H9 (cell line): ENCODE data around the gene TMEM140. TPM values are rescaled to one million over a fixed set of nuclear protein-coding genes. Genes with fewer than 3 reads are reported as not detected.

Experiments used
- DNase-seq: peaks from one replicate; pipeline ENCODE4 v3.0.0-alpha.2; 2017
- H2AFZ ChIP-seq: one replicate; pipeline ENCODE4 v1.6.1; 2013; ENCODE audit warnings: mild to moderate bottlenecking, low read length, control low read depth, moderate library complexity
- H2AK5ac ChIP-seq: 2 replicates; pipeline ENCODE4 v1.6.1; 2013; ENCODE audit warnings: low read length, control low read depth, mixed read lengths; ENCODE audit not compliant: insufficient read length
- H2BK120ac ChIP-seq: one replicate; pipeline ENCODE4 v1.6.1; 2013; ENCODE audit warnings: low read depth, mild to moderate bottlenecking, low read length, control low read depth, inconsistent platforms; ENCODE audit not compliant: poor library complexity, severe bottlenecking
- H2BK12ac ChIP-seq: 2 replicates; pipeline ENCODE4 v1.6.1; 2013; ENCODE audit warnings: low read length, control low read depth, mixed read lengths, low read depth; ENCODE audit not compliant: insufficient read length
- H2BK15ac ChIP-seq: 2 replicates; pipeline ENCODE4 v1.6.1; 2013; ENCODE audit warnings: low read depth, low read length, control low read depth
- H2BK20ac ChIP-seq: one replicate; pipeline ENCODE4 v1.6.1; 2013; ENCODE audit warnings: low read depth, mild to moderate bottlenecking, low read length, control low read depth, inconsistent platforms; ENCODE audit not compliant: poor library complexity, severe bottlenecking
- H2BK5ac ChIP-seq: 2 replicates; pipeline ENCODE4 v1.6.1; 2013; ENCODE audit warnings: low read length, control low read depth, mixed read lengths; ENCODE audit not compliant: insufficient read length
- H3K14ac ChIP-seq: 2 replicates; pipeline ENCODE4 v1.6.1; 2013; ENCODE audit warnings: low read length, control low read depth; ENCODE audit not compliant: insufficient read depth
- H3K18ac ChIP-seq: 2 replicates; pipeline ENCODE4 v1.6.1; 2013; ENCODE audit warnings: low read depth, mild to moderate bottlenecking, mixed read lengths, low read length, control low read depth; ENCODE audit not compliant: insufficient read length
- H3K23ac ChIP-seq: 2 replicates; pipeline ENCODE4 v1.6.1; 2013; ENCODE audit warnings: low read length, control low read depth, mixed read lengths, low read depth; ENCODE audit not compliant: insufficient read length
- H3K23me2 ChIP-seq: 2 replicates; pipeline ENCODE4 v1.6.1; 2013; ENCODE audit warnings: low read depth, mild to moderate bottlenecking, mixed read lengths, low read length, control low read depth; ENCODE audit not compliant: insufficient read length, poor library complexity, severe bottlenecking
- H3K27ac ChIP-seq: 2 replicates; pipeline ENCODE4 v1.5.1; 2013; ENCODE audit warnings: low read length, control low read depth, mixed read lengths, low read depth; ENCODE audit not compliant: insufficient read length
- H3K27me3 ChIP-seq: 2 replicates; pipeline ENCODE4 v1.6.1; 2013; ENCODE audit warnings: low read length, control low read depth, inconsistent platforms; ENCODE audit not compliant: insufficient read depth
- H3K4ac ChIP-seq: 2 replicates; pipeline ENCODE4 v1.6.1; 2013; ENCODE audit warnings: low read depth, mild to moderate bottlenecking, control low read depth, inconsistent platforms, low read length, moderate library complexity
- H3K4me1 ChIP-seq: 2 replicates; pipeline ENCODE4 v1.6.1; 2013; ENCODE audit warnings: low read length, control low read depth, inconsistent platforms; ENCODE audit not compliant: insufficient read depth
- H3K4me2 ChIP-seq: 2 replicates; pipeline ENCODE4 v1.6.1; 2013; ENCODE audit warnings: low read length, control low read depth, mixed read lengths; ENCODE audit not compliant: insufficient read length, insufficient read depth
- H3K56ac ChIP-seq: 2 replicates; pipeline ENCODE4 v1.6.1; 2013; ENCODE audit warnings: low read depth, mild to moderate bottlenecking, mixed read lengths, low read length, control low read depth; ENCODE audit not compliant: insufficient read length
- H3K79me1 ChIP-seq: 2 replicates; pipeline ENCODE4 v1.6.1; 2013; ENCODE audit warnings: low read depth, mild to moderate bottlenecking, moderate library complexity, low read length, control low read depth, inconsistent platforms; ENCODE audit not compliant: insufficient read depth, poor library complexity, severe bottlenecking
- H3K79me2 ChIP-seq: 2 replicates; pipeline ENCODE4 v1.6.1; 2013; ENCODE audit warnings: low read length, control low read depth, inconsistent platforms; ENCODE audit not compliant: insufficient read depth
- H3K9ac ChIP-seq: 2 replicates; pipeline ENCODE4 v1.6.1; 2013; ENCODE audit warnings: low read length, control low read depth, mixed read lengths; ENCODE audit not compliant: insufficient read length; ENCODE audit errors: extremely low read depth
- H3K9me3 ChIP-seq: one replicate; pipeline ENCODE4 v1.6.1; 2013; ENCODE audit warnings: low read depth, low read length, inconsistent platforms; ENCODE audit not compliant: control insufficient read depth
- H3T11ph ChIP-seq: one replicate; pipeline ENCODE4 v1.6.1; 2013; ENCODE audit warnings: mild to moderate bottlenecking, low read length, control low read depth, inconsistent platforms
- H4K20me1 ChIP-seq: one replicate; pipeline ENCODE4 v1.6.1; 2013; ENCODE audit not compliant: control insufficient read depth, insufficient read length, insufficient read depth
- H4K5ac ChIP-seq: 2 replicates; pipeline ENCODE4 v1.6.1; 2013; ENCODE audit warnings: low read depth, mild to moderate bottlenecking, mixed read lengths, low read length, control low read depth; ENCODE audit not compliant: insufficient read length
- H4K8ac ChIP-seq: replicated peaks from 2 replicates; pipeline ENCODE4 v1.6.1; 2013; ENCODE audit warnings: low read length, control low read depth, mixed read lengths, low read depth; ENCODE audit not compliant: insufficient read length
- H4K91ac ChIP-seq: 2 replicates; pipeline ENCODE4 v1.6.1; 2013; ENCODE audit warnings: low read depth, mild to moderate bottlenecking, moderate library complexity, mixed read lengths, low read length, control low read depth; ENCODE audit not compliant: insufficient read length
- H3K27ac Mint-ChIP-seq, 3 experiments: 2 replicates in 2 of 3; 3 replicates in 1 of 3; pipeline ENCODE4 v1.8.0; 2020 to 2021; ENCODE audit warnings: mixed read lengths in 3 of 3, mild to moderate bottlenecking in 1 of 3, moderate library complexity in 1 of 3
- H3K27me3 Mint-ChIP-seq: 2 replicates; pipeline ENCODE4 v1.8.0; 2021; ENCODE audit warnings: low read depth, mild to moderate bottlenecking, moderate library complexity, mixed read lengths
- H3K36me3 Mint-ChIP-seq, 3 experiments: 2 replicates in 2 of 3; 3 replicates in 1 of 3; pipeline ENCODE4 v1.8.0; 2020 to 2021; ENCODE audit warnings: low read depth in 3 of 3, mixed read lengths in 3 of 3; ENCODE audit not compliant: insufficient read depth in 1 of 3
- H3K4me1 Mint-ChIP-seq, 2 experiments: 2 replicates each; pipeline ENCODE4 v1.8.0; 2020; ENCODE audit warnings: mixed read lengths in 2 of 2
- H3K4me3 Mint-ChIP-seq, 2 experiments: 2 replicates in 1 of 2; 3 replicates in 1 of 2; pipeline ENCODE4 v1.8.0; 2020 to 2021; ENCODE audit warnings: mild to moderate bottlenecking in 2 of 2, mixed read lengths in 2 of 2, moderate library complexity in 1 of 2
- H3K9me3 Mint-ChIP-seq, 2 experiments: 2 replicates in 1 of 2; 3 replicates in 1 of 2; pipeline ENCODE4 v1.8.0; 2020; ENCODE audit warnings: mild to moderate bottlenecking in 2 of 2, mixed read lengths in 2 of 2, moderate library complexity in 1 of 2
- WGBS: extraction: QIAGEN DNeasy Blood & Tissue Kit; methylation state at CpG from one replicate; pipeline ENCODE4 v1.1.7; 2013; ENCODE audit warnings: missing lambda C conversion rate, low lambda C conversion rate, mixed read lengths; ENCODE audit not compliant: insufficient read length; ENCODE audit errors: extremely low coverage; 5-methylcytosine and 5-hydroxymethylcytosine counted together
- total RNA-seq: library from RNA; stranded (reverse); gene quantifications from 2 replicates; pipeline ENCODE4 v1.2.1, GENCODE V29; 2021
- TF ChIP-seq, protein P1 (sequence below): fragments of 200-600 bp; sonication (generic); conservative IDR thresholded peaks from 3 replicates; pipeline ENCODE4 v1.8.0; 2021; ENCODE audit warnings: antibody characterized with exemption, mild to moderate bottlenecking

The TMEM140 gene
- total RNA-seq, 1 experiment from 2014 or later: not detected

- Mint-ChIP-seq H3K4me3 (no peak overlapping the region), H3K4me1 (peaks cover 20 to 22% of the 10 kb centered on the region in 2 experiments), H3K27ac (no peak overlapping the region), H3K27me3 (no peaks in the 10 kb centered on the region), H3K9me3 (peaks cover 22 to 28% of the 10 kb centered on the region in 2 experiments), H3K36me3 (peaks cover 70 to 81% (median 80%) of the 10 kb centered on the region in 3 experiments)
- Histone ChIP-seq H3K27ac (no peak overlapping the region), H3K4me1 (0 out of 2 replicates have a peak, but pooled peaks cover 2% of the 10 kb centered on the region), H3K23me2 (peaks cover 8% of the 10 kb centered on the region), H3K4me2 (no peak overlapping the region), H3K27me3 (no peaks in the 10 kb centered on the region), H2BK120ac (no peak overlapping the region), H3K4ac (no peak overlapping the region), H3K18ac (no peak overlapping the region), H3K14ac (no peak overlapping the region), H3T11ph (no peak overlapping the region), H4K5ac (no peak overlapping the region), H4K8ac (no peak overlapping the region), H4K20me1 (no peaks in the 10 kb centered on the region), H2BK20ac (no peak overlapping the region), H3K9me3 (no peaks in the 10 kb centered on the region), H4K91ac (no peak overlapping the region), H2AFZ (no peak overlapping the region), H2BK12ac (no peak overlapping the region), H2BK15ac (no peak overlapping the region), H3K79me1 (no peaks in the 10 kb centered on the region), H3K56ac (no peak overlapping the region), H3K9ac (no peak overlapping the region), H3K79me2 (no peaks in the 10 kb centered on the region; the same call in 1 of the 2 replicates), H3K23ac (no peak overlapping the region), H2BK5ac (no peak overlapping the region), H2AK5ac (no peak overlapping the region)
- TF ChIP-seq, protein P1, sequence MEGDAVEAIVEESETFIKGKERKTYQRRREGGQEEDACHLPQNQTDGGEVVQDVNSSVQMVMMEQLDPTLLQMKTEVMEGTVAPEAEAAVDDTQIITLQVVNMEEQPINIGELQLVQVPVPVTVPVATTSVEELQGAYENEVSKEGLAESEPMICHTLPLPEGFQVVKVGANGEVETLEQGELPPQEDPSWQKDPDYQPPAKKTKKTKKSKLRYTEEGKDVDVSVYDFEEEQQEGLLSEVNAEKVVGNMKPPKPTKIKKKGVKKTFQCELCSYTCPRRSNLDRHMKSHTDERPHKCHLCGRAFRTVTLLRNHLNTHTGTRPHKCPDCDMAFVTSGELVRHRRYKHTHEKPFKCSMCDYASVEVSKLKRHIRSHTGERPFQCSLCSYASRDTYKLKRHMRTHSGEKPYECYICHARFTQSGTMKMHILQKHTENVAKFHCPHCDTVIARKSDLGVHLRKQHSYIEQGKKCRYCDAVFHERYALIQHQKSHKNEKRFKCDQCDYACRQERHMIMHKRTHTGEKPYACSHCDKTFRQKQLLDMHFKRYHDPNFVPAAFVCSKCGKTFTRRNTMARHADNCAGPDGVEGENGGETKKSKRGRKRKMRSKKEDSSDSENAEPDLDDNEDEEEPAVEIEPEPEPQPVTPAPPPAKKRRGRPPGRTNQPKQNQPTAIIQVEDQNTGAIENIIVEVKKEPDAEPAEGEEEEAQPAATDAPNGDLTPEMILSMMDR: no peak
- DNase-seq: no peak
- WGBS: no CpG with 5 or more reads among the region's 4 CpGs
These were observed 18.0 kb downstream of the TMEM140 start for GRCh38 chr7:135165862-135166261.
